K562 (cell line): ENCODE results near the gene CHKB.

Experiments
- EHMT2 ChIP-seq: fragments of 450-650 bp; IDR thresholded peaks from 2 replicates; pipeline ENCODE4 v1.6.1; 2018; ENCODE audit warnings: antibody characterized with exemption
- RAD21 ChIP-seq, 2 experiments: fragments of 250-450 bp in 1 of 2; fragments of 450-650 bp in 1 of 2; sonication (Bioruptor Pico) in 1 of 2; formaldehyde crosslinking in 1 of 2; IDR thresholded peaks in 1 of 2; conservative IDR thresholded peaks in 1 of 2; 2 replicates each; pipeline versions ENCODE4 v1.4.0 to v1.8.0; 2020 to 2022; ENCODE audit warnings: mild to moderate bottlenecking in 2 of 2, moderate library complexity in 1 of 2
- RBM39 ChIP-seq: fragments of 200-400 bp; formaldehyde crosslinking; optimal IDR thresholded peaks from 2 replicates; pipeline ENCODE3; 2018; ENCODE audit warnings: low read depth, low read length
- TAF1 ChIP-seq: IDR thresholded peaks from 2 replicates; pipeline ENCODE4 v1.6.1; 2011; ENCODE audit warnings: mild to moderate bottlenecking, low read length, moderate library complexity; ENCODE audit not compliant: insufficient read depth, control insufficient read depth, severe bottlenecking; ENCODE audit errors: extremely low read depth
- TF ChIP-seq, protein P1 (sequence below), 3 experiments: IDR thresholded peaks in 2 of 3; conservative IDR thresholded peaks in 1 of 3; 2 replicates each; pipeline ENCODE4 v1.5.1; 2011 to 2012; ENCODE audit warnings: low read length in 3 of 3, mild to moderate bottlenecking in 3 of 3, control low read depth in 2 of 3, improper control_type of control experiment in 1 of 3, inconsistent platforms in 1 of 3, low read depth in 1 of 3, mixed read lengths in 1 of 3, moderate library complexity in 1 of 3; ENCODE audit not compliant: insufficient read depth in 2 of 3
- TF ChIP-seq, protein P2 (sequence below): fragments of 250-450 bp; sonication (Bioruptor Pico); IDR thresholded peaks from 2 replicates; pipeline ENCODE4 v1.5.0; 2021; ENCODE audit warnings: mild to moderate bottlenecking, moderate library complexity

DNA sequence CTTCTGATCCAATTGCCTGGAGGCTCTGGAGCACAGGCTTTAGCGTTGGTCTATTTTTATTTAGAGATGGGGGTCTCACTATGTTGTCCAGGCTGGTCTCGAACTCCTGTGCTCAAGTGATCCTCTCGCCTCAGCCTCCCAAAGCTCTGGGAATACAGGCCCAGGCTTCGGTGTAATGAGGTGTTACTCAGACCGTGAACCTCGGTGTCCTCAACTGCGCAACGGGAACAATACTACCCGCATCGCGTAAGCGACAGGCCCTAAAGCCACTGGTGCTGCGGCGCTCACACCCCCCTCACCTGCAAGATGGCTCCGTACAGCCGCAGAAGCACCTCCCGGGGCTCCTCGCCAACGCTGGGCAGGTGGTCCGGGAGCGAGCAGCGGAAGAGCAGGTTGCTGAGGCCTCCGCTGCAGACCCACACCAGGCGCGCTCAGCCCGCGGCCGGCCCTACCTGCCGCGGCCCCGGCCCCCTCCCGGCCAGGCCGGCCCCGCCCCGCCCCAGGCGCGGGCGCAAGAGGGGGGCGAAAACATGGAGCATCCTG lies 628 bp downstream of the CHKB start:
- TF ChIP-seq, protein P1, sequence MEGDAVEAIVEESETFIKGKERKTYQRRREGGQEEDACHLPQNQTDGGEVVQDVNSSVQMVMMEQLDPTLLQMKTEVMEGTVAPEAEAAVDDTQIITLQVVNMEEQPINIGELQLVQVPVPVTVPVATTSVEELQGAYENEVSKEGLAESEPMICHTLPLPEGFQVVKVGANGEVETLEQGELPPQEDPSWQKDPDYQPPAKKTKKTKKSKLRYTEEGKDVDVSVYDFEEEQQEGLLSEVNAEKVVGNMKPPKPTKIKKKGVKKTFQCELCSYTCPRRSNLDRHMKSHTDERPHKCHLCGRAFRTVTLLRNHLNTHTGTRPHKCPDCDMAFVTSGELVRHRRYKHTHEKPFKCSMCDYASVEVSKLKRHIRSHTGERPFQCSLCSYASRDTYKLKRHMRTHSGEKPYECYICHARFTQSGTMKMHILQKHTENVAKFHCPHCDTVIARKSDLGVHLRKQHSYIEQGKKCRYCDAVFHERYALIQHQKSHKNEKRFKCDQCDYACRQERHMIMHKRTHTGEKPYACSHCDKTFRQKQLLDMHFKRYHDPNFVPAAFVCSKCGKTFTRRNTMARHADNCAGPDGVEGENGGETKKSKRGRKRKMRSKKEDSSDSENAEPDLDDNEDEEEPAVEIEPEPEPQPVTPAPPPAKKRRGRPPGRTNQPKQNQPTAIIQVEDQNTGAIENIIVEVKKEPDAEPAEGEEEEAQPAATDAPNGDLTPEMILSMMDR (IDR thresholded peaks at IDR 0.05 in 2 of 3, conservative IDR thresholded peaks at IDR 0.05 in 1 of 3; ENCODE audit: insufficient read depth in 2 of 3, low read depth in 1 of 3, low read length in 3 of 3) = no peak
- TF ChIP-seq RAD21 (CRISPR knock-in tag; conservative IDR thresholded peaks at IDR 0.05 in 1 of 2, IDR thresholded peaks at IDR 0.05 in 1 of 2) = no peak
- no peak for TF ChIP-seq RBM39
- TF ChIP-seq EHMT2 = no peak
- TF ChIP-seq, protein P2, sequence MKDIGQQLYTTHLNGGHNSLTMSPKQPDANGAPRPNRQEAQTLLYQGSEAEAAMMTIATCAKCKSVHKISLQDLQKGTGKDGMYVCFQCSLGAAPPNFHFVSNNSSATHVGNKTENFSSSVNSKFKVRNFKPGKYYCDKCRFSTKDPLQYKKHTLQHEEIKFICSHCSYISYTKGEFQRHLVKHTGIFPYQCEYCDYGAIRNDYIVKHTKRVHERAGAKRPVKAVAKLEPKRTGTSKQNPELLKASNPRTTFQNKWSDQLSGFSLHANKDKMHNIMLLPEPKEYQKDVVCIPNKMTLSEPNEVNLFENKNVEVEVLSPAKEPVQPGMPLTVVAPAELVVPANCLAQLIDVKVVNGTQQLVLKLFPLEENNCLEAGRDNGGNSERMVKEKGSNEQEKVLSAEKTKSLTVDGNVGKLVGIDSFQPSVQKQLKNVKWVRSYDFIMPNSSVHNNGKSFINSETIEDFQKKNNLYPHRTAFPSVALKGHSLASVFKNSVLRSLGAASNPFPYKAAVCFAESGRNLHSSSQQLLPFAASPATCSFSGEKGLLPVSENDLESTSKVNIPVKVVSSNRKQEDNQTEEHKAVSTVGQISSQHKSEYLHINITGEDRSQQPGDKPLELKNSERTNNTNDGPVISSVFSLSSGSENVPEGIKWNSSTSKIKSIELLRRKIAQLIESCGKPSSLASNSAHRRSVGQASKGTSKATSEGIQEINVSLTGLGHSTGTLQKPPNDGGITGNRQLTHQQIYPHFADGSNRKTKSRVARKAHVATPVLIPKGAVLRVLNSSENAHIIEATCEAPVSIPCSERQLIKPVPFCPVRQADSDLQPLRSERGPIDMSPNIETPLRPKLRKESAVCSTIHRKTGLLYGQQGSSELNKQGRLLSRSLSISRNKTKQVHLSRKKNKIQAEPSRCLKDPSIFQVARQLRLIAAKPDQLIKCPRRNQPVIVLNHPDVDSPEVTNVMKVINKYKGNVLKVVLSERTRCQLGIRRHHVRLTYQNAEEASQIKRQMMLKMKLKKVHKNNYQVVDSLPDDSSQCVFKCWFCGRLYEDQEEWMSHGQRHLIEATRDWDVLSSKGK (CRISPR knock-in tag) = no peak
- no peak for TF ChIP-seq TAF1
